Brain microvascular endothelial cell (primary cell): ENCODE data around the gene GFRA1.

Experiments
- DNase-seq: peaks from one replicate; pipeline ENCODE4 v3.0.0-alpha.2; 2020
- H3K27ac ChIP-seq: fragments of 250-450 bp; sonication (Bioruptor Pico); 2 replicates; pipeline ENCODE4 v1.5.1; 2020; ENCODE audit warnings: mild to moderate bottlenecking, moderate library complexity
- H3K27me3 ChIP-seq: fragments of 250-450 bp; sonication (Bioruptor Pico); replicated peaks from 2 replicates; pipeline ENCODE4 v1.5.1; 2020; ENCODE audit warnings: mild to moderate bottlenecking
- H3K36me3 ChIP-seq: fragments of 250-450 bp; sonication (Bioruptor Pico); replicated peaks from 2 replicates; pipeline ENCODE4 v1.5.1; 2020; ENCODE audit warnings: mild to moderate bottlenecking
- H3K4me3 ChIP-seq: 2 replicates; pipeline ENCODE4 v1.5.1; 2011; ENCODE audit warnings: low read depth, mild to moderate bottlenecking, control low read depth, low read length, moderate library complexity
- CTCF ChIP-seq: IDR thresholded peaks from 2 replicates; pipeline ENCODE4 v1.5.1; 2011; ENCODE audit warnings: low read depth, mild to moderate bottlenecking, moderate library complexity, low read length, control low read depth, inconsistent platforms; ENCODE audit errors: missing control alignments
- in situ Hi-C: cut with HindIII; loops from 2 replicates; pipeline ENCODE4 v1.10.0; 2017; ENCODE audit warnings: low sequenced_read_pairs, low pct_ligation_motif_present

The GFRA1 gene

GRCh38 chr10:116096526-116096925 lies 176.5 kb downstream of the GFRA1 start:
- no peak for DNase-seq
- H3K27ac ChIP-seq: no peak overlapping the region
- no peaks in the 10 kb centered on the region for H3K36me3 ChIP-seq
- TF ChIP-seq CTCF: no peak
- H3K4me3 ChIP-seq: no peak overlapping the region
- in situ Hi-C loops: no loop called here
- no peaks in the 10 kb centered on the region for H3K27me3 ChIP-seq

- no peak for DNase-seq
- in situ Hi-C loops: no loop called here
- TF ChIP-seq CTCF: no peak
- Histone ChIP-seq H3K27me3 (no peaks in the 10 kb centered on the region), H3K27ac (no peak overlapping the region), H3K36me3 (no peaks in the 10 kb centered on the region), H3K4me3 (no peak overlapping the region)
Measured at GRCh38 chr10:116094356-116094755, 178.7 kb downstream of the GFRA1 start.

GRCh38 chr10:116093031-116093430 lies 180.0 kb downstream of the GFRA1 start:
- H3K27ac ChIP-seq: no peak overlapping the region
- no peak for DNase-seq
- in situ Hi-C loops: no loop called here
- no peaks in the 10 kb centered on the region for H3K27me3 ChIP-seq
- no peaks in the 10 kb centered on the region for H3K36me3 ChIP-seq
- TF ChIP-seq CTCF: no peak
- H3K4me3 ChIP-seq: no peak overlapping the region

GRCh38 chr10:116088985-116089384 lies 184.0 kb downstream of the GFRA1 start:
- H3K27me3 ChIP-seq: no peaks in the 10 kb centered on the region
- H3K4me3 ChIP-seq: no peak overlapping the region
- no peak overlapping the region for H3K27ac ChIP-seq
- no peak for TF ChIP-seq CTCF
- no peaks in the 10 kb centered on the region for H3K36me3 ChIP-seq
- in situ Hi-C loops: no loop called here
- DNase-seq: no peak

GRCh38 chr10:116085323-116085722 lies 187.7 kb downstream of the GFRA1 start:
- Histone ChIP-seq H3K36me3 (no peaks in the 10 kb centered on the region), H3K4me3 (no peak overlapping the region), H3K27me3 (no peaks in the 10 kb centered on the region), H3K27ac (no peak overlapping the region)
- DNase-seq: no peak
- TF ChIP-seq CTCF: no peak
- in situ Hi-C loops: no loop called here

- in situ Hi-C loops: no loop called here
- DNase-seq: no peak
- Histone ChIP-seq H3K27me3 (no peaks in the 10 kb centered on the region), H3K27ac (no peak overlapping the region), H3K4me3 (no peak overlapping the region), H3K36me3 (no peaks in the 10 kb centered on the region)
- TF ChIP-seq CTCF: no peak
Measured at GRCh38 chr10:116084161-116084560, 188.8 kb downstream of the GFRA1 start.
